Kidney (tissue), 14 donors: ENCODE measurements around the gene PLEKHA3. TPM values are rescaled to one million over a fixed set of nuclear protein-coding genes. Genes with fewer than 3 reads are reported as not detected.

ENCODE experiments used
- DNase-seq, 5 donors: peaks; one replicate each; pipeline ENCODE4 v3.0.0-alpha.2; 2013 to 2020
- FAIRE-seq: peaks from 2 replicates; lab custom pipeline; 2012; peaks lifted over from hg19 to GRCh38; lab: Jason Lieb, UNC
- H3K27ac ChIP-seq, 2 donors: one replicate each; pipeline ENCODE4 v1.7.0; 2013; ENCODE audit warnings: low read depth in 2 of 2, low read length in 2 of 2, inconsistent platforms in 1 of 2
- H3K27me3 ChIP-seq: one replicate; pipeline ENCODE4 v1.7.1; 2013; ENCODE audit warnings: low read length, inconsistent platforms; ENCODE audit not compliant: control insufficient read depth, insufficient read depth
- H3K36me3 ChIP-seq, 3 donors: one replicate each; pipeline versions ENCODE4 v1.7.0 to v1.7.1; 2013; ENCODE audit warnings: low read length in 3 of 3, control low read depth in 1 of 3, inconsistent platforms in 1 of 3; ENCODE audit not compliant: insufficient read depth in 3 of 3, control insufficient read depth in 2 of 3
- H3K4me1 ChIP-seq, 3 donors: one replicate each; pipeline versions ENCODE4 v1.7.0 to v1.7.1; 2013; ENCODE audit warnings: low read length in 3 of 3, inconsistent platforms in 1 of 3, low read depth in 1 of 3; ENCODE audit not compliant: control insufficient read depth in 2 of 3, insufficient read depth in 2 of 3
- H3K4me3 ChIP-seq, 3 donors: one replicate each; pipeline versions ENCODE4 v1.7.0 to v1.8.1; 2013; ENCODE audit warnings: low read length in 3 of 3, control low read depth in 1 of 3, inconsistent platforms in 1 of 3
- H3K9ac ChIP-seq, 3 donors: one replicate each; pipeline versions ENCODE4 v1.7.0 to v1.7.1; 2013; ENCODE audit warnings: low read length in 3 of 3, control low read depth in 1 of 3, inconsistent platforms in 1 of 3
- H3K9me3 ChIP-seq, 3 donors: one replicate each; pipeline versions ENCODE4 v1.7.0 to v1.7.1; 2013; ENCODE audit warnings: low read length in 3 of 3, control low read depth in 1 of 3, inconsistent platforms in 1 of 3; ENCODE audit not compliant: control insufficient read depth in 2 of 3, insufficient read depth in 1 of 3
- intact Hi-C: fragments of 100-400 bp; cut with DNase I; formaldehyde crosslinking; loops from one replicate; pipeline ENCODE4 v1.11.1; 2022
- polyA plus RNA-seq: library from polyadenylated mRNA; stranded (reverse); fragments of 350-450 nt; fragmentation: Illumina TruSeq; extraction: RNeasy Lipid Tissue Mini Kit (QIAGEN cat#74804); gene quantifications from one replicate; pipeline ENCODE4 v1.2.3, GENCODE V29; 2014; ENCODE audit warnings: low read depth, low replicate concordance; ENCODE audit not compliant: insufficient read depth
- total RNA-seq: library from RNA; stranded (reverse); fragmentation: NEBNext Ultra II Directional; extraction: Animal tissue kit (Norgen Biotek cat#: 25700); gene quantifications from one replicate; pipeline ENCODE4 v1.2.1, GENCODE V29; 2021
- TF ChIP-seq, protein P1 (sequence below): IDR thresholded peaks from 3 replicates; pipeline ENCODE4 v1.5.1; 2012; ENCODE audit warnings: mild to moderate bottlenecking, moderate library complexity, borderline replicate concordance; ENCODE audit not compliant: insufficient read depth; ENCODE audit errors: extremely low read depth
- donor health status: control.
- donor health status: control.
- donor health status: control.
- donor health status: control.
- donor health status: control.
- donor health status: DM: yes; HTN: yes; CAD: no.
- donor health status: Normal renal cell carcinoma (clear cell type).

PLEKHA3 gene
- total and polyA plus RNA-seq, 2 donors from 2014 or later = 9.4 to 34.2 TPM

DNA sequence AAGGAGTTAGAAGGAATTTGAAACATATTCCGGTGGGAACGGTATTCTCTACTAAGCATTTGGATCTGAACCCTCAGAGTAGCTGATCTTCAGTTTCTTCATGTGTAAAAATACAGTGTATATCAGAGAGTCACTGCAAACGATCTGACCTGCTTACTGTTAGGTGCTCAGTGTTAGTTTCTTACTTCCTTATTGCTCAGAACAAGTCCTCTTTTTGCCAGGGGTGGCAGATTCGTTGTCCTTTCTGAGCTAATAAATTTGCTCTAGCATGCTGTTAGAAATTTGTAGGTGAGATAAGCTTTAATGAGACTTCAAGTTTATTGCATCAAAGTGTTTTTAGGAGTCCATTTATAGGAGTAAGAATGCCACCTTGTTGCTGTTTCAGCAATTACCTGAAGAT is 15.8 kb downstream of the PLEKHA3 start:
- no peak for FAIRE-seq
- no peak overlapping the region for H3K4me3 ChIP-seq
- no peak overlapping the region for H3K9ac ChIP-seq

DNA sequence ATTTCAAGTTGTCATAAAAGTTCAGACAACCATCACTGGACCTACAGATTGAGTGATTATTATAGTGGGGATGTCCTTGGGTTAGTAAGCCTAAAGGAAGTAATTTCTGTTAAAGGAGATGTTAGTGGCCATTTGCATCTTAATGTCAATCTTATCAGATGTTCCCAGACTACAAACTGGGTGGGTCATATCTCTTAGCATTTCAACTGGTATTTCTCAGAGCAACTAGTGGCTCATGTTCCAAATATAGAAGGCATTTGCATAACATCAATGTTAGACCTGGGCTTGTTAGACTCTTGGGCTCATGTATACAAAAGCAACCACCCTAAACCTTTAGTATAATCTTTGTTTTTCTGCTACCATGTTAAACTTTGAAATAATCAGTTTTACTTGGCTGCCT is 17.9 kb downstream of the PLEKHA3 start:
- intact Hi-C loops = no loop called here
- TF ChIP-seq, protein P1, sequence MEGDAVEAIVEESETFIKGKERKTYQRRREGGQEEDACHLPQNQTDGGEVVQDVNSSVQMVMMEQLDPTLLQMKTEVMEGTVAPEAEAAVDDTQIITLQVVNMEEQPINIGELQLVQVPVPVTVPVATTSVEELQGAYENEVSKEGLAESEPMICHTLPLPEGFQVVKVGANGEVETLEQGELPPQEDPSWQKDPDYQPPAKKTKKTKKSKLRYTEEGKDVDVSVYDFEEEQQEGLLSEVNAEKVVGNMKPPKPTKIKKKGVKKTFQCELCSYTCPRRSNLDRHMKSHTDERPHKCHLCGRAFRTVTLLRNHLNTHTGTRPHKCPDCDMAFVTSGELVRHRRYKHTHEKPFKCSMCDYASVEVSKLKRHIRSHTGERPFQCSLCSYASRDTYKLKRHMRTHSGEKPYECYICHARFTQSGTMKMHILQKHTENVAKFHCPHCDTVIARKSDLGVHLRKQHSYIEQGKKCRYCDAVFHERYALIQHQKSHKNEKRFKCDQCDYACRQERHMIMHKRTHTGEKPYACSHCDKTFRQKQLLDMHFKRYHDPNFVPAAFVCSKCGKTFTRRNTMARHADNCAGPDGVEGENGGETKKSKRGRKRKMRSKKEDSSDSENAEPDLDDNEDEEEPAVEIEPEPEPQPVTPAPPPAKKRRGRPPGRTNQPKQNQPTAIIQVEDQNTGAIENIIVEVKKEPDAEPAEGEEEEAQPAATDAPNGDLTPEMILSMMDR = no peak
- no peak for FAIRE-seq
- Histone ChIP-seq H3K9ac (no peak overlapping the region), H3K4me3 (no peak overlapping the region), H3K27me3 (no peaks in the 10 kb centered on the region), H3K27ac (no peak overlapping the region), H3K9me3 (no peaks in the 10 kb centered on the region), H3K4me1 (no peaks in the 10 kb centered on the region), H3K36me3 (peaks cover 14 to 67% (median 46%) of the 10 kb centered on the region in 3 donors)
- no peak for DNase-seq

More for the DNA sequence above, 15.8 kb downstream of the PLEKHA3 start:
- Histone ChIP-seq H3K4me1 (no peaks in the 10 kb centered on the region), H3K27me3 (no peaks in the 10 kb centered on the region), H3K27ac (no peak overlapping the region), H3K36me3 (peaks cover 16 to 53% (median 38%) of the 10 kb centered on the region in 3 donors), H3K9me3 (no peaks in the 10 kb centered on the region)
- intact Hi-C loops = no loop called here
- no peak for DNase-seq
- TF ChIP-seq, protein P1 = no peak

DNA sequence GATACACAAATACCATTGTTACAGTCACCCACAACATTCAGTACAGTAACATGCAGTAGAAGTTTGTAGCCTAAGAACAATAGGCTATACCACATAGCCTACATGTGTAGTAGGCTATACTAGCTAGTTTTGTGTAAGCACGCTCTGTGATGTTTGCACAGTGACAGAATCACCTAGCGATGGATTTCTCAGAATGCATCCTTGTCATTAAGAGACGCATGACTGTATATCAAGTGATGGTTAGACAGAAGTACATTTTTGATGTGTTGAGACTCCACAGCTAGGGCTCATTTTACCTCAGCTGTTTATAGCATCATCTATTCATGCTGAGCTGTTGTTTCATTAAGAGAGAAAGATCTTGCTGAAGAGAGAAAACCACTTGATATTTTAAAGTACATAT is 19.4 kb downstream of the PLEKHA3 start:
- Histone ChIP-seq H3K27ac (no peak overlapping the region), H3K4me1 (no peaks in the 10 kb centered on the region), H3K36me3 (peaks cover 10 to 60% (median 39%) of the 10 kb centered on the region in 3 donors), H3K27me3 (no peaks in the 10 kb centered on the region), H3K9me3 (no peaks in the 10 kb centered on the region), H3K4me3 (no peak overlapping the region), H3K9ac (no peak overlapping the region)
- TF ChIP-seq, protein P1 = no peak
- FAIRE-seq = no peak
- DNase-seq = no peak
- intact Hi-C loops = no loop called here

DNA sequence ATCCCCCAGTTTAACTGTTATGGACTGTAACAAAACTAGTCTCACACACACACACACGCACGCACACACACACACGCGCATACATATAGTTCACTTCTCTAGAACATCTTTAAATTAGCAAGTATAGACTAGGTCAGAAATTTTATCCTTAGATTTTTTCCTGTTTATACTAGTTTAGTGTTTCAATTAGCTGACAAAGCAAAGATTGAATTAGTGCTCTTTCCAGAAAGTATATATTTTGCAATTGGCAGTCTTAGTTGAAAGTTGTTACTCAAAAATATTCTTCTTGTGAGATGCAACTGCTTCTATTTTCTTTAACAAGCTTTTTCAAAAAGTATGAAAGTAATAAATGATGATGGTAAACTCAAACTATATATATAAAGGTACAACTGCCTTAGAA is 22.5 kb downstream of the PLEKHA3 start:
- H3K36me3 ChIP-seq = peaks cover 10 to 53% (median 27%) of the 10 kb centered on the region in 3 donors
- DNase-seq = no peak
- TF ChIP-seq, protein P1 = no peak
- H3K9ac ChIP-seq = no peak overlapping the region
- H3K9me3 ChIP-seq = no peaks in the 10 kb centered on the region
- FAIRE-seq = no peak
- no peak overlapping the region for H3K4me3 ChIP-seq
- H3K4me1 ChIP-seq = peaks cover 0 to 3% (median 0%) of the 10 kb centered on the region in 3 donors
- intact Hi-C loops = no loop called here
- H3K27me3 ChIP-seq = no peaks in the 10 kb centered on the region
- H3K27ac ChIP-seq = no peak overlapping the region
